NCI-H2227 (cell line): ENCODE results near the gene XBP1.
"Not testable (repeated sequence)": the region's sequence is repeated elsewhere in the genome, so short reads cannot be mapped to it uniquely, and the experiment has no call there.

Source experiments
- DNase-seq: peaks from one replicate; lab custom pipeline; 2025; ENCODE audit not compliant: unreplicated experiment; lab: John Stamatoyannopoulos, UW

XBP1 gene

GRCh38 chr22:28819253-28820096, 19.1 kb upstream of the XBP1 start:
- DNase-seq: no peak

- no peak for DNase-seq
Observed at GRCh38 chr22:28817919-28818859, 17.8 kb upstream of the XBP1 start.

- DNase-seq: no peak
Observed at GRCh38 chr22:28817064-28817463, 16.7 kb upstream of the XBP1 start.

- no peak for DNase-seq
Observed at GRCh38 chr22:28815729-28816128, 15.4 kb upstream of the XBP1 start.

- no peak for DNase-seq
Observed at GRCh38 chr22:28815111-28815510, 14.7 kb upstream of the XBP1 start.

GRCh38 chr22:28813772-28814518, 13.6 kb upstream of the XBP1 start:
- no peak for DNase-seq

- DNase-seq: no peak
Observed at GRCh38 chr22:28812516-28812915, 12.1 kb upstream of the XBP1 start.

GRCh38 chr22:28810821-28811491, 10.6 kb upstream of the XBP1 start:
- DNase-seq: no peak

GRCh38 chr22:28808716-28809355, 8.5 kb upstream of the XBP1 start:
- DNase-seq: no peak

GRCh38 chr22:28805426-28805825, 5.1 kb upstream of the XBP1 start:
- DNase-seq: not testable (repeated sequence)

- no peak for DNase-seq
Observed at GRCh38 chr22:28802595-28803123, 2.3 kb upstream of the XBP1 start.

- DNase-seq: no peak
Observed at GRCh38 chr22:28801845-28802594, 1.7 kb upstream of the XBP1 start.

GRCh38 chr22:28799606-28800307, 612 bp downstream of the XBP1 start:
- DNase-seq: peak; percentile 33

- DNase-seq: peak; percentile 35
Observed at GRCh38 chr22:28798810-28799605, 1.4 kb downstream of the XBP1 start.

GRCh38 chr22:28795932-28796856, 4.2 kb downstream of the XBP1 start:
- no peak for DNase-seq

GRCh38 chr22:28795071-28795693, 5.2 kb downstream of the XBP1 start:
- no peak for DNase-seq
